Measurements from ENCODE around the gene CHURC1.
"Not testable (repeated sequence)": the region's sequence is repeated elsewhere in the genome, so short reads cannot be mapped to it uniquely, and the experiment has no call there.

The CHURC1 gene

DNA sequence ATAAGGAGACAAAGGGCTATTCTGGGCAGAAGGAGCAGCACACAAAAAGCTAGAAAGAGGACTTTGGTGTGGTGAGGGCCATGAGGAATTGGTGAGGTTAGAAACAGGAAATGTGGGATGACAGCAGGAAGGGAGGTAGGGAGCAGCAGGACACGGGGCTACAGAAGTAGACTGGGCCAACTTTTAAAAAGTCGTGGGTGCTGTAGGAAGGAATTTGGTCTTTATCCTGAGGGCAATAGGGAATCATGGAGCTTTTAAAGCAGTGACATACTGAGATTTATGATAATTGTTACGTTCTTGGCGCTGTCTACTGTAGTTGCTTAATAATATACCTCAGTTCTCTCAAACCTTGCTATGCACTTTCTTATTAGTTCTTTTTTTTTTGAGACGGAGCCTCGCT is 8.2 kb upstream of the CHURC1 start:
- no peak for DNase-seq (ENCODE audit: low read depth in 3 of 3, low spot score in 1 of 3)

- no peak for DNase-seq (ENCODE audit: low read depth in 3 of 3, low spot score in 1 of 3)
These were observed 3.3 kb upstream of the CHURC1 start for GRCh38 chr14:64910847-64911495.

DNA sequence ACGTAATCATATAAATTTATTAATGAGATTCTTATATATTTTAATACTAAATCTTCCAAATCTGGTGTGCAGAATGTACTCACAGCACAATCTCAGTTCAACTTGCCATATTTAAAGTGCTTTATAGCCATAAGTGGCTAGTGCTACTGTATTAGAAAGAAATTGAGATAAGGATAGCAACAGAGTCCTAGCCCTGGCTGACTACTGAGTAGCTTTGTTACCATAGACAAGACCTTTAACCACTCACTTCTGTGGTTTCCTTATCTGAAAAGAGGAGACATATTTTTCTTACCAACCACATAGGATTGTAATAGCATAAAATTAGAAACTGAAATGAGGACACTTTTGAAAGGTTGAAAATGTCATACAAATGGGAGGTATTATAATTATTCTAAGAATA is 2.0 kb upstream of the CHURC1 start:
- DNase-seq (ENCODE audit: low read depth in 3 of 3, low spot score in 1 of 3) = no peak

DNA sequence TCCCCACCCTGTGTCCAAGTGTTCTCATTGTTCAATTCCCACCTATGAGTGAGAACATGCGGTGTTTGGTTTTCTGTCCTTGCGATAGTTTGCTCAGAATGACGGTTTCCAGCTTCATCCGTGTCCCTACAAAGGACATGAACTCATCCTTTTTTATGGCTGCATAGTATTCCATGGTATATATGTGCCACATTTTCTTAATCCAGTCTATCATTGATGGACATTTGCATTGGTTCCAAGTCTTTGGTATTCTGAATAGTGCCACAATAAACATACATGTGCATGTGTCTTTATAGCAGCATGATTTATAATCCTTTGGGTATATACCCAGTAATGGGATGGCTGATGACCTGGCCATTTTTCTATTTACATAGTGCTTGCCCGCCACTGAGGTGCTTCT is 778 bp upstream of the CHURC1 start:
- not testable (repeated sequence) for DNase-seq (ENCODE audit: low read depth in 3 of 3, low spot score in 1 of 3)

DNA sequence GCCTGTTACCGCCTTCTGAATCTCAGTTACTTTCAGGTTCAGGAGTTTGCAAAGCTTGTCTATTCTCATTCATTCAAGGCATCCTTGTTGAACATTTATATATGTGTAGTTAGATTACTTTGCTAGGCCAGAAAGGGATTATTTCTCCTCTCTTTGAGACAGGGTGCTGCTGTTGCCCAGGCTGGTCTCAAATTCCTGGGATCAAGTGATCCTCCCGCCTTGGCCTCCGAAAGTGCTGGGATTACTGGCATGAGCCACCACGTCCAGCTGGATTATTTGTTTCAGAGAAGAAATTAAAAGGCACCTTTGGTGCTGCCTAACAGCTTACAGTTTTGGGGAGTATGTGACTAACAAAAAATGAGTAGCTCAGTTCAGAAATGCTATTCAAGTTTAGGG is 772 bp downstream of the CHURC1 start:
- DNase-seq (ENCODE audit: low read depth in 3 of 3, low spot score in 1 of 3) = no peak

GRCh38 chr14:64915797-64916196 is 1.5 kb downstream of the CHURC1 start:
- no peak for DNase-seq (ENCODE audit: low read depth in 3 of 3, low spot score in 1 of 3)

DNA sequence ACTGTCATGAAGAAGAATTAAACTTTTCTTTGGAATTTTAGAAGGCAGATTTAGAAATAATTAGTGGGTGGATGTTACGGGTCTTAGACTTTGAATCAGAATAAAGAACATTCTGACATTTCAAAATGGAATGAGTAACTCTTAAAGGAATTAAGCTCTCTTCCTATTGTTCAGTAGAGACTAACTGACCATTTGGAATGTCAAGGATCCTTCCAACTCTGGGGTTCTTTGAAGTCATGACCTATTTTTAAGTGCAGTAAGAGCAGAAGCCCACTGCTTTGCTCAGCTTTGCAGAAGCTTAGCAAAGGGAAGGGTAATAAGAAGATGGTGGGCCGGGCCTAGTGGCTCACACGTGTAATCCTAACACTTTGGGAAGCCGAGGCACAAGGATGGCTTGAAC is 4.0 kb downstream of the CHURC1 start:
- no peak for DNase-seq (ENCODE audit: low read depth in 3 of 3, low spot score in 1 of 3)

DNA sequence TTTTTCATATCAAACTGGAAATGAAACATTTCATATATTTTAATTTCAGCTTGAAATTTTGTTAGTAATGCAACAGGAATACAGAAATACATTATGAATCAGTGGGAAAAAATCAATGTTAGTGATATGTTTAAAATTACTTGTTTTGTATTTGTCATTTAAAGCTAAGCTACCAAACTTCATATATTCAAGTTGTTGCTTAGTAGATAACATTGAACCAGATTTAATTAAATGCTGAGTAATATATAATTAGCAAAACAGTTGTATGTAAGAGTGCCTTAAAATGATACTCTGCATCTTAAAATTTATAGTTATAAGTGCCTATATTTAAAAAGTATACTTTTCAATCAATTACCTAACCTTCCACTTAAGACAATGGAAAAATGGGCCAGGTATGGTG is 5.0 kb downstream of the CHURC1 start:
- DNase-seq (ENCODE audit: low read depth in 3 of 3, low spot score in 1 of 3) = no peak

DNA sequence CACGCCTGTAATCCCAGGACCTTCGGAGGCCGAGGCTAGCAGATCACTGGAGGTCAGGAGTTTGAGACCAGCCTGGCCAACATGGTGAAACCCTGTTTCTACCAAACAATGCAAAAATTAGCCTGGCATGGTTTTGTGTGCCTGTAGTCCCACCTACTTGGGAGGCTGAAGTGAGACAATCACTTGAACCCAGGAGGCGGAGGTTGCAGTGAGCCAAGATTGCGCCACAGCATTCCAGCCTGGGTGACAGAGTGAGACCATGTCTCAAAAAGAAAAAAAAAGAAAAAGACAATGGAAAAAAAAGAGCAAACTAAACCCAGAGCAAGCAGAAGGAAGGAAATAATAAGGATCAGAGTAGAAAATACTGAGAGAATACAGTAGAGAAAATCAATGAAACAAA is 5.4 kb downstream of the CHURC1 start:
- no peak for DNase-seq (ENCODE audit: low read depth in 3 of 3, low spot score in 1 of 3)

DNA sequence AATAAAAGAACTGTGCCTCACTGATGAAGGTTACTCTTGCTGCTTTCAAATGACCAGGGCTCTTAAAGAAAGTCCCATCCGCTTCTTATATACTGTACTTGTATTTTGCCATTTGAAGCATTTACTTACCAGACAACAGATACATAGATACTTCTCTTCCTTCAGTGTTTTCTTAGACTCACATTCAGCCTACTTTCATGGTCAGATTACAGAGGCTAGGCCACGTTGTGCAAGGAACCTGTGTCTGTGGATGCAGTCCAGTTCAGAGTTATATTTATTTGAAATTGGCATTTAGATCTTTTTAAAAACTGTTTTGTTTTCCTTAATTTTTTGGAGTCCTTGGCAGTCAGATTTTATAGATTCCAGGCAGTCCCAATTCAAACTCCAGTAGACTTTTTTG is 6.2 kb downstream of the CHURC1 start:
- no peak for DNase-seq (ENCODE audit: low read depth in 3 of 3, low spot score in 1 of 3)

GRCh38 chr14:64923015-64923414 is 8.8 kb downstream of the CHURC1 start:
- DNase-seq (ENCODE audit: low read depth in 3 of 3, low spot score in 1 of 3) = no peak

GRCh38 chr14:64926398-64926995 is 12.2 kb downstream of the CHURC1 start:
- no peak for DNase-seq (ENCODE audit: low read depth in 3 of 3, low spot score in 1 of 3)

GRCh38 chr14:64927031-64927430 is 12.8 kb downstream of the CHURC1 start:
- DNase-seq (ENCODE audit: low read depth in 3 of 3, low spot score in 1 of 3) = no peak

- DNase-seq (ENCODE audit: low read depth in 3 of 3, low spot score in 1 of 3) = no peak
These were observed 14.2 kb downstream of the CHURC1 start for GRCh38 chr14:64928239-64929013.

DNA sequence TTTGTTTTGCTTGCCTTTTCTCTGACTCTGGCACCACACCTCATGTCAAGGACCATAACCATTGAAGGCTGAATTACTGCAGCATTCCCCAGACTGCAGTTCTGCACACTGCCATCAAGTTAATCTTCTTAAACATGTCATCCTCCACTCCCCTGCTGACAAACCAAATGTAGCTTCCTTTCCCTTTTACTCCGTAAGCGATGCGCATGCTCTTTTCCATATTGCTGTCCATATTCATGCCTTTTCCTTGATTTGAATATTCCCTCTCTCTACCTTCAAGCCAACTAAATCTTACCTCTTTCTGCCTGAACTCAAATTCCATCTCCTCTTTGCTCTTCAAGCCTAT is 14.7 kb downstream of the CHURC1 start:
- no peak for DNase-seq (ENCODE audit: low read depth in 3 of 3, low spot score in 1 of 3)

DNA sequence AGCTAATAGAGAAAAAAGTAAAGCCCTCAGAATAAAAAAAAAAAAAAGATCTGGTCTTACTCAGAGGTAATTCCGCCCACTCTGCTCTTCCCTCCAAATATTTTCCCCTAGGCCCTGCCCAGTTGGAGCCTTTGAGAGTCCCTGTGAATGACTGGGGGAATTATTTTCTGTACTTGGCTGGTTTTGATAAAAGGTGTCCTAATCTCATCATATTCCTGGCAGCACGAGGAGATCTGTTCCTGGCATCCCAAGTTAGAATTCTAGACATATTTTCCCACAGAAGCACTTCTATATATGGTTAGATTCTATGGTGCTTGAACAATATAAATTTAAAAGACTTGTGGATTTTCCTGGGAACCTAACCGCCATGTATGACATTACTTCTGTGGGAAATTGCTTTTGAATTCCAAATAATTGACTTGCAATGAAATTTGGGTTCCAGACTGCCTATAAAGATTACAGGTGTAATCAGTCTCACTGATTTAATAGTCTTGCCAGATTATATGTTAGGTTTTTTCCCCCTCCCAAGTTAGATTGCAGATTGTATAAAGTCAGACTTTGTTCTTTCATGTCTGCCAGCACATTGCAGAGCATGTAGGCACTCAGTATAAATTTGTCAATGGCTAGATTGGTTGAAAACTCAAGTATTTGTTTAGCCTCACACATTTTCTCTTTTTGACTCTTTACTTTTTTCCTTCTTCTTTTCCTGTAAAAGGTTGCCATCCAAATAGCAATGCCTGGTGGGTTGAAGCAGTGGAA is 16.0 kb downstream of the CHURC1 start:
- no peak for DNase-seq (ENCODE audit: low read depth in 3 of 3, low spot score in 1 of 3)

DNA sequence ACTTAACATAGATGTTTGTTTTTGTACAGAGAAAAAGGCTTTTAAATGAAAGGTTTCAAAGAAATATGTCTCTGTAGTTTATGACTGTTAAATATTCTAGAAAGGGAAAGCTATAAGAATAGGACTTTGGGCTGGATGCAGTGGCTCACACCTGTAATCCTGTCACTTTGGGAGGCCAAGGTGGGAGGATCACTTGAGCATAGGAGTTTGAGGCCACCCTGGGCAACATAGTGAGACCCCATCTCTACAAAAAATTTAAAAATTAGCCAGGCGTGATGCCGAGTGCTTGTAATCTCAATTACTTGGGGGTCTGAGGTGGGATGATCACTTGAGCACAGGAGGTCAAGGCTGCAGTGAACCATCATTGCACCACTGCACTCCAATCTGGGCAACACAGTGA is 16.9 kb downstream of the CHURC1 start:
- DNase-seq (ENCODE audit: low read depth in 3 of 3, low spot score in 1 of 3) = no peak

GRCh38 chr14:64932231-64932630 is 18.0 kb downstream of the CHURC1 start:
- DNase-seq (ENCODE audit: low read depth in 3 of 3, low spot score in 1 of 3) = no peak

DNA sequence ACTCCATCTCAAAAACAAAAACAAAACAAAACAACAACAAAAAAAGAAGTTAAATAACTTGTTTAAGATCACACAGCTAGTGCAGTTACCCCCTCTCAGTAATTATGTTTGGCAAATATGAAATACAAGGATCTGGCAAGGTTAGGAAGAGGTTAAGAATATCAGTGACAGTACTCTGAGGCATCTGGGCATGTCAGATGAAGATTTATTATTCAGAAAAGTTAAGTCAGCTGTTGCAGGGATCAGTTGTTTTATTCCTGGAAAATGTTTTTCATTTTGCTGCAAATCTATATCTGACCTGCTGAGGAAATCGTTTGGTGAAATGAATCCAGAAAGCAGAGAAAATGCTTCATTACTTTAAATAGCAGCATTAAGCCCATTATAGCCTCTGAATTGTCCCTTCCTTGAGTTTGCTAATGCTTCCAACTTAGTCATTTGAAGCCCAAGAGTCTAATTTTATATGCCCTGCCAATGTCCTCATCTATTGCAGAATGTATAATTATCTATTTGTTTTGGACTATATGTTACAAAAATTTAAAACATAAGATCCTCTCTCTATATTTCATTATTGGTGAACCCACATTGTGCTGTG is 20.2 kb downstream of the CHURC1 start:
- DNase-seq (ENCODE audit: low read depth in 3 of 3, low spot score in 1 of 3) = no peak

DNA sequence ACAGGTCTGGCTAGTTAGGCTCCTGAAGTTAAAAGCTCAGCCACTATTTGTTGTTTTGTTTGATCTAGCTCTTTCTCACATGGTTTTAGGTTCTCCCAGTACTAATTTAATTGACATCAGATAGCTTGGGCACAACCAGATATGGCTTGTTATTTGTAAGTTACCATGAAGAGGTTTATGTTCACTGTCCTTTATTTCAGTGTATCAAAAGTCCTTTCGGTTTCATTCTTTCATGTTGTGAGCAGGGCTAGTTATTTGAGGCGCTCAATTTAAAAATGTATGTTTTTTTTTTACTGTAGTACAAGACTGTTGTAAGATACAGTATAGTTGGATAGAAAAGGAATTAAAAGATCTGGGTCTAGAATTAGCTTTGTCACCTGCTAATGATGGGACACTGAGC is 21.3 kb downstream of the CHURC1 start:
- no peak for DNase-seq (ENCODE audit: low read depth in 3 of 3, low spot score in 1 of 3)

GRCh38 chr14:64937171-64937820 is 23.0 kb downstream of the CHURC1 start:
- no peak for DNase-seq (ENCODE audit: low read depth in 3 of 3, low spot score in 1 of 3)
